A673 (cell line): ENCODE data around the gene TIMD4.
"Not testable (repeated sequence)": the region's sequence is repeated elsewhere in the genome, so short reads cannot be mapped to it uniquely, and the experiment has no call there.

Experiments
- CTCF ChIP-seq: fragments of 300-800, 200-600 bp; sonication (generic); conservative IDR thresholded peaks from 2 replicates; pipeline ENCODE4 v1.5.1; 2017; ENCODE audit warnings: low read depth, mild to moderate bottlenecking, antibody characterized with exemption, low read length, moderate library complexity, mixed read lengths
- EZH2 ChIP-seq: fragments of 200-600 bp; sonication (generic); IDR thresholded peaks from 2 replicates; pipeline ENCODE4 v1.6.1; 2017; ENCODE audit warnings: borderline replicate concordance, low read depth, mild to moderate bottlenecking, mixed read lengths, antibody characterized with exemption, low read length; ENCODE audit not compliant: poor library complexity, severe bottlenecking

GRCh38 chr5:156925767-156926166, 37.3 kb downstream of the TIMD4 start:
- not testable (repeated sequence) for TF ChIP-seq EZH2, CTCF
